ENCODE measurements around the gene TLL1.

DNA sequence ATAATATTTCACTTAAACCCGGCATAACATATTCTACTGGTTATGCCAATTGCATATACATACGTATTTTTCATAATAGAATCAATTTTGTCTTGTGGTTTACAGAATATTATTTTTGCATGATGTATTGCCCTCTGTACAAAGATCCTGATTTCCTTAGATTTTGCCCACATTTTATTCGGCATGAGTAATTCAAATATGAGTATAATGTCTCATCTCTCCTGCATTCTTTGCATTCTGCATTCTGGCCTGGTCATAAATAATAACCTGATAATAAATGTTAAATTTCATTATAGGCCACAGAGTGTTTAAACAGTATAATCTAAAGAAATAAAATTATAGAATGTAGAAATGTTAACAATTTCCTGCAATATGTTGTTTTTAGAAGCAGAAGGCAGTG is 205.3 kb downstream of the TLL1 start:
- no peak for TF ChIP-seq CTBP1 (IDR thresholded peaks at IDR 0.05; ENCODE audit: borderline replicate concordance)
- no peak for TF ChIP-seq ELF4 (IDR thresholded peaks at IDR 0.05)
- no peak for TF ChIP-seq HDGF (IDR thresholded peaks at IDR 0.05; ENCODE audit: borderline replicate concordance)
- TF ChIP-seq, protein P1, sequence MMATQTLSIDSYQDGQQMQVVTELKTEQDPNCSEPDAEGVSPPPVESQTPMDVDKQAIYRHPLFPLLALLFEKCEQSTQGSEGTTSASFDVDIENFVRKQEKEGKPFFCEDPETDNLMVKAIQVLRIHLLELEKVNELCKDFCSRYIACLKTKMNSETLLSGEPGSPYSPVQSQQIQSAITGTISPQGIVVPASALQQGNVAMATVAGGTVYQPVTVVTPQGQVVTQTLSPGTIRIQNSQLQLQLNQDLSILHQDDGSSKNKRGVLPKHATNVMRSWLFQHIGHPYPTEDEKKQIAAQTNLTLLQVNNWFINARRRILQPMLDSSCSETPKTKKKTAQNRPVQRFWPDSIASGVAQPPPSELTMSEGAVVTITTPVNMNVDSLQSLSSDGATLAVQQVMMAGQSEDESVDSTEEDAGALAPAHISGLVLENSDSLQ (IDR thresholded peaks at IDR 0.05): no peak
- no peak for TF ChIP-seq FOXA1 (IDR thresholded peaks at IDR 0.05)
- no peak for TF ChIP-seq FOXK2 (IDR thresholded peaks at IDR 0.05)
- TF ChIP-seq SP1 (IDR thresholded peaks at IDR 0.05): no peak
- TF ChIP-seq TARDBP (IDR thresholded peaks at IDR 0.05): no peak
- TF ChIP-seq FOXM1 (IDR thresholded peaks at IDR 0.05; ENCODE audit: borderline replicate concordance): no peak
- no peak for TF ChIP-seq SUZ12 (IDR thresholded peaks at IDR 0.05)
- TF ChIP-seq L3MBTL2 (conservative IDR thresholded peaks at IDR 0.05): no peak
